ENCODE measurements around the gene MGAT4A. TPM values are rescaled to one million over a fixed set of nuclear protein-coding genes. Genes with fewer than 3 reads are reported as not detected.
A peak's percentile ranks its signal among the peaks of the same experiment; 100 is the strongest.

MGAT4A gene
- total RNA-seq, 2 experiments from 2014 or later = 200 to 204 TPM

GRCh38 chr2:98589489-98589888, 141.4 kb downstream of the MGAT4A start:
- Histone ChIP-seq H3K27ac (ENCODE audit: low read depth in 1 of 2, low read length in 2 of 2) (no peak overlapping the region), H3K4me1 (ENCODE audit: insufficient read depth, low read length) (no peaks in the 10 kb centered on the region), H3K9me3 (ENCODE audit: control insufficient read depth in 1 of 2, insufficient read depth in 1 of 2, low read length in 2 of 2) (peaks cover 4% of the 10 kb centered on the region in 2 experiments), H3K36me3 (ENCODE audit: insufficient read depth, low read length) (peaks cover 81% of the 10 kb centered on the region), H3K27me3 (ENCODE audit: control insufficient read depth in 1 of 2, insufficient read depth in 2 of 2, low read length in 2 of 2) (no peaks in the 10 kb centered on the region), H3K4me3 (ENCODE audit: low read length) (no peak overlapping the region)
- POLR2A ChIA-PET = interaction anchor here (1.3 kb wide), 1 partner anchor 18 kb away, joined by 3 read pairs; no protein-coding TSS in a partner anchor
- H3K27me3 Mint-ChIP-seq = no peaks in the 10 kb centered on the region
- no peak for TF ChIP-seq CTCF (IDR thresholded peaks at IDR 0.05)
- no peak for ATAC-seq (ENCODE audit: poor library complexity)
- no peaks in the 10 kb centered on the region for H3K9me3 Mint-ChIP-seq
- peaks cover 98% of the 10 kb centered on the region for H3K36me3 Mint-ChIP-seq (ENCODE audit: low read depth)
- CTCF ChIA-PET = interaction anchor here (1.3 kb wide), 1 partner anchor 21 kb away, joined by 3 read pairs; no protein-coding TSS in a partner anchor
- peaks cover 15% of the 10 kb centered on the region for H3K4me1 Mint-ChIP-seq (ENCODE audit: low read depth)
- intact Hi-C loops (cut with DNase I, micrococcal nuclease) = no loop called here
- DNase-seq = no peak
- H3K4me3 Mint-ChIP-seq = no peak overlapping the region
- H3K27ac Mint-ChIP-seq = peak overlapping the region; percentile 73

GRCh38 chr2:98588880-98589431, 142.0 kb downstream of the MGAT4A start:
- intact Hi-C loops (cut with DNase I, micrococcal nuclease) = no loop called here
- ATAC-seq (ENCODE audit: poor library complexity) = peak; percentile 29
- CTCF ChIA-PET = interaction anchor here (1.3 kb wide), 1 partner anchor 20 kb away, joined by 3 read pairs; no protein-coding TSS in a partner anchor
- Histone ChIP-seq H3K27ac (ENCODE audit: low read depth in 1 of 2, low read length in 2 of 2) (no peak overlapping the region), H3K36me3 (ENCODE audit: insufficient read depth, low read length) (peaks cover 82% of the 10 kb centered on the region), H3K27me3 (ENCODE audit: control insufficient read depth in 1 of 2, insufficient read depth in 2 of 2, low read length in 2 of 2) (no peaks in the 10 kb centered on the region), H3K4me3 (ENCODE audit: low read length) (no peak overlapping the region), H3K9me3 (ENCODE audit: control insufficient read depth in 1 of 2, insufficient read depth in 1 of 2, low read length in 2 of 2) (peaks cover 3 to 4% of the 10 kb centered on the region in 2 experiments), H3K4me1 (ENCODE audit: insufficient read depth, low read length) (no peaks in the 10 kb centered on the region)
- Mint-ChIP-seq H3K36me3 (ENCODE audit: low read depth) (peaks cover 98% of the 10 kb centered on the region), H3K27me3 (no peaks in the 10 kb centered on the region), H3K27ac (peak overlapping the region; percentile 73), H3K4me3 (no peak overlapping the region), H3K9me3 (no peaks in the 10 kb centered on the region), H3K4me1 (ENCODE audit: low read depth) (peaks cover 15% of the 10 kb centered on the region)
- no peak for TF ChIP-seq CTCF (IDR thresholded peaks at IDR 0.05)
- no peak for DNase-seq
- POLR2A ChIA-PET = no interaction called here

GRCh38 chr2:98586551-98587140, 144.3 kb downstream of the MGAT4A start:
- Mint-ChIP-seq H3K9me3 (no peaks in the 10 kb centered on the region), H3K4me3 (no peak overlapping the region), H3K27me3 (no peaks in the 10 kb centered on the region), H3K36me3 (ENCODE audit: low read depth) (peaks cover 97% of the 10 kb centered on the region), H3K27ac (peak overlapping the region; percentile 73), H3K4me1 (ENCODE audit: low read depth) (peaks cover 15% of the 10 kb centered on the region)
- H3K27me3 ChIP-seq (ENCODE audit: control insufficient read depth in 1 of 2, insufficient read depth in 2 of 2, low read length in 2 of 2) = no peaks in the 10 kb centered on the region
- no peaks in the 10 kb centered on the region for H3K4me1 ChIP-seq (ENCODE audit: insufficient read depth, low read length)
- no peak for ATAC-seq (ENCODE audit: poor library complexity)
- peaks cover 87% of the 10 kb centered on the region for H3K36me3 ChIP-seq (ENCODE audit: insufficient read depth, low read length)
- no peak overlapping the region for H3K4me3 ChIP-seq (ENCODE audit: low read length)
- no peaks in the 10 kb centered on the region for H3K9me3 ChIP-seq (ENCODE audit: control insufficient read depth in 1 of 2, insufficient read depth in 1 of 2, low read length in 2 of 2)
- TF ChIP-seq CTCF (IDR thresholded peaks at IDR 0.05) = no peak
- ChIA-PET POLR2A (interaction anchor here (0.9 kb wide), 1 partner anchor 32 kb away, joined by 4 read pairs; no protein-coding TSS in a partner anchor), CTCF (interaction anchor here (0.8 kb wide), 1 partner anchor 18 kb away, joined by 3 read pairs; no protein-coding TSS in a partner anchor)
- DNase-seq = no peak
- H3K27ac ChIP-seq (ENCODE audit: low read depth in 1 of 2, low read length in 2 of 2) = no peak overlapping the region
- intact Hi-C loops (cut with DNase I, micrococcal nuclease) = no loop called here
